Panc1 (cell line): ENCODE results near the gene ART5. TPM values are rescaled to one million over a fixed set of nuclear protein-coding genes. Genes with fewer than 3 reads are reported as not detected.
"Not testable (repeated sequence)": the region's sequence is repeated elsewhere in the genome, so short reads cannot be mapped to it uniquely, and the experiment has no call there.

Source experiments
- ATAC-seq: fragments of 200-7000 bp; cut with Tn5 transposase; 2 replicates; pipeline ENCODE4 v1.9.1; 2020; ENCODE audit warnings: mild to moderate bottlenecking, moderate library complexity
- BruUV-seq: library from RNA; stranded (reverse); fragments of 400-500 nt; replicated peaks from 2 replicates; lab custom pipeline; 2021; lab: Mats Ljungman, UMichigan
- CTCF ChIA-PET: fragments of 300-600 bp; sonication (Branson Sonifier 250); formaldehyde crosslinking; loops from one replicate; lab custom pipeline; 2022; ENCODE audit warnings: antibody characterized with exemption; lab: Charles Lee
- POLR2A ChIA-PET: fragments of 300-600 bp; sonication (Branson Sonifier 250); formaldehyde crosslinking; loops from one replicate; lab custom pipeline; 2022; ENCODE audit warnings: antibody characterized with exemption; lab: Charles Lee
- DNase-seq: peaks from one replicate; pipeline ENCODE4 v3.0.0-alpha.2; 2010; ENCODE audit warnings: low read depth, low spot score
- H3K27ac ChIP-seq: 2 replicates; pipeline ENCODE4 v1.5.1; 2011; ENCODE audit warnings: mild to moderate bottlenecking, low read length, inconsistent platforms
- H3K27me3 ChIP-seq: fragments of 200-500 bp; sonication (Bioruptor generic); 2 replicates; pipeline ENCODE4 v1.6.0; 2014; ENCODE audit warnings: low read length, inconsistent platforms; ENCODE audit not compliant: control insufficient read depth, insufficient read depth
- H3K36me3 ChIP-seq: fragments of 200-500 bp; sonication (Bioruptor generic); 2 replicates; pipeline ENCODE4 v1.5.1; 2014; ENCODE audit warnings: inconsistent platforms, mild to moderate bottlenecking, low read length, moderate library complexity; ENCODE audit not compliant: control insufficient read depth, insufficient read depth
- H3K4me1 ChIP-seq: 2 replicates; pipeline ENCODE4 v1.5.1; 2011; ENCODE audit warnings: inconsistent platforms, mild to moderate bottlenecking, low read length, moderate library complexity; ENCODE audit not compliant: control insufficient read depth, insufficient read depth
- H3K4me3 ChIP-seq, 2 experiments: 2 replicates each; pipeline ENCODE4 v1.5.1; 2011 to 2012; ENCODE audit warnings: low read depth in 2 of 2, low read length in 2 of 2, mild to moderate bottlenecking in 2 of 2, inconsistent platforms in 1 of 2, moderate library complexity in 1 of 2
- H3K9me3 ChIP-seq: fragments of 200-500 bp; sonication (Bioruptor generic); 2 replicates; pipeline ENCODE4 v1.5.1; 2014; ENCODE audit warnings: low read depth, mild to moderate bottlenecking, inconsistent platforms, low read length, moderate library complexity; ENCODE audit not compliant: control insufficient read depth, insufficient read depth
- in situ Hi-C: cut with HindIII; loops from 2 replicates; pipeline ENCODE4 v1.10.0; 2016; ENCODE audit warnings: low sequenced_read_pairs, low pct_unique_long_range_greater_than_20kb
- intact Hi-C: fragments of 100-400 bp; cut with micrococcal nuclease; formaldehyde crosslinking; loops from one replicate; pipeline ENCODE4 v1.10.0; 2022; ENCODE audit not compliant: unreplicated experiment
- total RNA-seq: library from RNA; stranded (reverse); gene quantifications from one replicate; pipeline ENCODE4 v1.2.1, GENCODE V29; 2021; ENCODE audit not compliant: unreplicated experiment

Gene ART5
- total RNA-seq, 1 experiment from 2014 or later: 12.8 TPM

- POLR2A ChIA-PET, H3K36me3 ChIP-seq, H3K27ac ChIP-seq, H3K4me3 ChIP-seq, H3K4me1 ChIP-seq, H3K27me3 ChIP-seq, DNase-seq, H3K9me3 ChIP-seq, ATAC-seq, CTCF ChIA-PET, in situ Hi-C loops, intact Hi-C loops, BruUV-seq: not testable (repeated sequence)
Measured at GRCh38 chr11:3591326-3591725, 50.5 kb downstream of the ART5 start.

DNA sequence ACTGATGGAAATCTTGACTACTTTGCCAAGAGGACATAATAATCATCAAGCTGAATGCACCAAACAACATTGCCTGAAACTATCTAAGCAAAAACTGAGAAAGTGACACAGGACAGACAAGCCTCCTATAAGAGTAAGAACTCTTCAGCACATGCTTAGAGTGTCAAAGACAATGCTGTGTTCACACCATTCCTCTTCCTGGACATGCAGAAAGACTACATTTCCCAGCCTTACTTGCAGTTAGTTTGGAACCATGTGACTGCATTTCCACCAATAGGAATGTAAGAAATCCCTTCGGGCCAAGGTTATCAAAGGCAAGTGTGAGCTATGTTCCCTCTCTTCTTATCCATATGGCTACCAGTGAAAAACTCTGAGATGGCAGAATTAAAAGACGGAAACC lies 51.6 kb downstream of the ART5 start:
- intact Hi-C loops, CTCF ChIA-PET, H3K4me1 ChIP-seq, DNase-seq, H3K4me3 ChIP-seq, ATAC-seq, H3K27ac ChIP-seq, H3K36me3 ChIP-seq, in situ Hi-C loops, H3K27me3 ChIP-seq, BruUV-seq, H3K9me3 ChIP-seq, POLR2A ChIA-PET: not testable (repeated sequence)

DNA sequence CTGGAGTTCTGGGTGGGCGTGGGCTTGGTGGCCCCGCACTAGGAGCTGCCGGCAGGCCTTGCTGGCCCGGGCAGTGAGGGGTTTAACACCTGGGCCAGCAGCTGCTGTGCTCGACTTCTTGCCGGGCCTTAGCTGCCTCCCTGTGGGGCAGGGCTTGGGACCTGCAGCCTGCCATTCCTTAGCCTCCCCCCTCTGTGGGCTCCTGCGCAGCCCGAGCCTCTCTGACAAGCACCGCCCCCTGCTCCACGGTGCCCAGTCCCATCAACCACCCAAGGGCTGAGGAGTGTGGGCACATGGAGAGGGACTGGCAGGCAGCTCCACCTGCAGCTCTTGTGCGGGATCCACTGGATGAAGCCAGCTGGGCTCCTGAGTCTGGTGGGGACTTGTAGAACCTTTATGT lies 53.0 kb downstream of the ART5 start:
- POLR2A ChIA-PET: interaction anchor here (0.6 kb wide), 1 partner anchor 99 kb away, joined by 4 read pairs; no protein-coding TSS in a partner anchor
- intact Hi-C loops, H3K27me3 ChIP-seq, H3K4me1 ChIP-seq, H3K27ac ChIP-seq, H3K4me3 ChIP-seq, DNase-seq, in situ Hi-C loops, H3K36me3 ChIP-seq, H3K9me3 ChIP-seq, ATAC-seq, BruUV-seq, CTCF ChIA-PET: not testable (repeated sequence)

Other genes with a start within 250 kb of the ART5 start
- gene ART1, start 3.1 kb upstream of the ART5 start, total RNA-seq: not detected
- 6.8 TPM for gene CHRNA10, start 29.4 kb upstream of the ART5 start, total RNA-seq
- 244 TPM for gene NUP98, start 155.6 kb upstream of the ART5 start, total RNA-seq
- gene PGAP2, start 166.6 kb upstream of the ART5 start, total RNA-seq: 72.2 TPM
- 156 TPM for gene RHOG, start 199.0 kb upstream of the ART5 start, total RNA-seq
- gene STIM1, start 213.7 kb upstream of the ART5 start, total RNA-seq: 93.6 TPM